Measurements from ENCODE around the gene TLR10. TPM values are rescaled to one million over a fixed set of nuclear protein-coding genes. Genes with fewer than 3 reads are reported as not detected.
"Not testable (repeated sequence)": the region's sequence is repeated elsewhere in the genome, so short reads cannot be mapped to it uniquely, and the experiment has no call there.

TLR10 gene
- total RNA-seq, 2 experiments from 2014 or later: 0.25 to 0.26 TPM

- H3K9me3 Mint-ChIP-seq; ATAC-seq (ENCODE audit: low read depth); POLR2A ChIA-PET; H3K27ac Mint-ChIP-seq; H3K27me3 Mint-ChIP-seq; H3K4me3 Mint-ChIP-seq; DNase-seq: not testable (repeated sequence)
- Mint-ChIP-seq H3K4me1 (peaks cover 23% of the 10 kb centered on the region), H3K36me3 (peaks cover 15% of the 10 kb centered on the region)
These were observed 24.7 kb upstream of the TLR10 start for GRCh38 chr4:38807462-38807861.

- not testable (repeated sequence) for H3K27me3 Mint-ChIP-seq; H3K9me3 Mint-ChIP-seq; DNase-seq; ATAC-seq (ENCODE audit: low read depth); H3K27ac Mint-ChIP-seq
- H3K4me1 Mint-ChIP-seq: peaks cover 23% of the 10 kb centered on the region
- peaks cover 22% of the 10 kb centered on the region for H3K36me3 Mint-ChIP-seq
- POLR2A ChIA-PET: interaction anchor here (1.2 kb wide), 1 partner anchor 15 kb away, joined by 5 read pairs; no protein-coding TSS in a partner anchor
- peak overlapping the region; percentile 99 for H3K4me3 Mint-ChIP-seq
These were observed 23.5 kb upstream of the TLR10 start for GRCh38 chr4:38806251-38806650.

- POLR2A ChIA-PET: interaction anchor here (1.2 to 1.3 kb wide), 2 partner anchors 14 to 53 kb away, joined by 5 read pairs; no protein-coding TSS in a partner anchor
- peaks cover 28% of the 10 kb centered on the region for H3K36me3 Mint-ChIP-seq
These were observed 22.8 kb upstream of the TLR10 start for GRCh38 chr4:38805530-38806145.

GRCh38 chr4:38804654-38805295, 22.0 kb upstream of the TLR10 start, which contains the start of gene TLR1:
TLR1 (minus strand) TSS chr4:38804791; CDS start chr4:38798831, 5,960 bp downstream.
- Mint-ChIP-seq H3K4me1 (peaks cover 23% of the 10 kb centered on the region), H3K4me3 (peak within 1 kb of the TSS; percentile 99), H3K36me3 (peaks cover 37% of the 10 kb centered on the region), H3K27me3 (no peaks in the 10 kb centered on the region), H3K27ac (peak within 1 kb of the TSS; percentile 97), H3K9me3 (peaks cover 9% of the 10 kb centered on the region)
- DNase-seq (no peak), ATAC-seq (ENCODE audit: low read depth) (peak; percentile 59)
- POLR2A ChIA-PET: interaction anchor here (0.6 to 1.5 kb wide), 6 partner anchors 14 to 297 kb away, joined by 3 to 7 read pairs (median 4); partner anchors contain the start of gene FAM114A1

More at GRCh38 chr4:38805530-38806145, 22.8 kb upstream of the TLR10 start:
- Mint-ChIP-seq H3K27ac (peak overlapping the region; percentile 97), H3K4me3 (peak overlapping the region; percentile 99), H3K4me1 (peaks cover 23% of the 10 kb centered on the region), H3K9me3 (peaks cover 3% of the 10 kb centered on the region), H3K27me3 (no peaks in the 10 kb centered on the region)
- ATAC-seq (ENCODE audit: low read depth) (peak; percentile 12), DNase-seq (no peak)

- peak overlapping the region; percentile 99 for H3K4me3 Mint-ChIP-seq
- peaks cover 44% of the 10 kb centered on the region for H3K36me3 Mint-ChIP-seq
- H3K27me3 Mint-ChIP-seq: no peaks in the 10 kb centered on the region
- H3K9me3 Mint-ChIP-seq: peaks cover 13% of the 10 kb centered on the region
- ATAC-seq (ENCODE audit: low read depth): peak; percentile 48
- no peak for DNase-seq
- POLR2A ChIA-PET: interaction anchor here (0.6 to 1.5 kb wide), 8 partner anchors 13 to 966 kb away, joined by 3 to 7 read pairs (median 4); partner anchors contain the start of gene FAM114A1
- H3K27ac Mint-ChIP-seq: peak overlapping the region; percentile 97
- H3K4me1 Mint-ChIP-seq: peaks cover 23% of the 10 kb centered on the region
These were observed 21.3 kb upstream of the TLR10 start for GRCh38 chr4:38803833-38804653.

GRCh38 chr4:38802561-38803355, 20.0 kb upstream of the TLR10 start:
- no peak for DNase-seq
- H3K36me3 Mint-ChIP-seq: peaks cover 54% of the 10 kb centered on the region
- H3K27ac Mint-ChIP-seq: no peak overlapping the region
- ATAC-seq (ENCODE audit: low read depth): no peak
- peaks cover 14% of the 10 kb centered on the region for H3K9me3 Mint-ChIP-seq
- peak overlapping the region; percentile 99 for H3K4me3 Mint-ChIP-seq
- peaks cover 23% of the 10 kb centered on the region for H3K4me1 Mint-ChIP-seq
- POLR2A ChIA-PET: interaction anchor here (1.5 kb wide), 1 partner anchor 12 kb away, joined by 7 read pairs; no protein-coding TSS in a partner anchor
- H3K27me3 Mint-ChIP-seq: no peaks in the 10 kb centered on the region

GRCh38 chr4:38800961-38801450, 18.2 kb upstream of the TLR10 start:
- no peaks in the 10 kb centered on the region for H3K27me3 Mint-ChIP-seq
- POLR2A ChIA-PET: no interaction called here
- peaks cover 18% of the 10 kb centered on the region for H3K9me3 Mint-ChIP-seq
- peaks cover 65% of the 10 kb centered on the region for H3K36me3 Mint-ChIP-seq
- DNase-seq (no peak), ATAC-seq (ENCODE audit: low read depth) (no peak)
- H3K4me3 Mint-ChIP-seq: no peak overlapping the region
- peaks cover 23% of the 10 kb centered on the region for H3K4me1 Mint-ChIP-seq
- H3K27ac Mint-ChIP-seq: no peak overlapping the region

GRCh38 chr4:38800366-38800765, 17.6 kb upstream of the TLR10 start:
- no peak for ATAC-seq (ENCODE audit: low read depth)
- Mint-ChIP-seq H3K27ac (no peak overlapping the region), H3K36me3 (peaks cover 72% of the 10 kb centered on the region)

GRCh38 chr4:38795087-38795486, 12.3 kb upstream of the TLR10 start:
- ATAC-seq (ENCODE audit: low read depth) (no peak), DNase-seq (no peak)
- peaks cover 65% of the 10 kb centered on the region for H3K36me3 Mint-ChIP-seq
- H3K4me1 Mint-ChIP-seq: peaks cover 14% of the 10 kb centered on the region
- H3K27me3 Mint-ChIP-seq: no peaks in the 10 kb centered on the region
- peaks cover 23% of the 10 kb centered on the region for H3K9me3 Mint-ChIP-seq
- no peak overlapping the region for H3K4me3 Mint-ChIP-seq
- POLR2A ChIA-PET: no interaction called here
- H3K27ac Mint-ChIP-seq: no peak overlapping the region

More at GRCh38 chr4:38800366-38800765, 17.6 kb upstream of the TLR10 start:
- H3K4me1 Mint-ChIP-seq: peaks cover 17% of the 10 kb centered on the region
- peaks cover 20% of the 10 kb centered on the region for H3K9me3 Mint-ChIP-seq
- no peaks in the 10 kb centered on the region for H3K27me3 Mint-ChIP-seq
- no peak overlapping the region for H3K4me3 Mint-ChIP-seq
- POLR2A ChIA-PET: no interaction called here
- no peak for DNase-seq

- Mint-ChIP-seq H3K4me1 (peaks cover 15% of the 10 kb centered on the region), H3K36me3 (peaks cover 59% of the 10 kb centered on the region), H3K4me3 (no peak overlapping the region), H3K27me3 (no peaks in the 10 kb centered on the region), H3K9me3 (peaks cover 19% of the 10 kb centered on the region), H3K27ac (no peak overlapping the region)
- DNase-seq (no peak), ATAC-seq (ENCODE audit: low read depth) (no peak)
- POLR2A ChIA-PET: no interaction called here
These were observed 11.3 kb upstream of the TLR10 start for GRCh38 chr4:38794051-38794450.

- peaks cover 38% of the 10 kb centered on the region for H3K36me3 Mint-ChIP-seq
- H3K4me1 Mint-ChIP-seq: peaks cover 17% of the 10 kb centered on the region
- ATAC-seq (ENCODE audit: low read depth) (peak; percentile 45), DNase-seq (no peak)
- peak overlapping the region; percentile 77 for H3K27ac Mint-ChIP-seq
- H3K4me3 Mint-ChIP-seq: peak overlapping the region; percentile 50
- H3K27me3 Mint-ChIP-seq: peaks cover 1% of the 10 kb centered on the region
- POLR2A ChIA-PET: interaction anchor here (0.6 to 2.0 kb wide), 3 partner anchors 9 to 15 kb away, joined by 3 to 7 read pairs (median 5); partner anchors contain the start of gene TLR1
- peaks cover 15% of the 10 kb centered on the region for H3K9me3 Mint-ChIP-seq
These were observed 8.2 kb upstream of the TLR10 start for GRCh38 chr4:38791010-38791409.

- Mint-ChIP-seq H3K36me3 (peaks cover 14% of the 10 kb centered on the region), H3K9me3 (peaks cover 6% of the 10 kb centered on the region), H3K27ac (no peak overlapping the region), H3K4me1 (peaks cover 17% of the 10 kb centered on the region), H3K27me3 (peaks cover 1% of the 10 kb centered on the region), H3K4me3 (no peak overlapping the region)
- DNase-seq (no peak), ATAC-seq (ENCODE audit: low read depth) (no peak)
- POLR2A ChIA-PET: no interaction called here
These were observed 5.5 kb upstream of the TLR10 start for GRCh38 chr4:38788317-38788716.

Data from activated naive CD8-positive, alpha-beta T cell treated with anti-CD3 and anti-CD28 coated beads, Interleukin-2, amount 10 ng/mL, durations not matched to agents 7 days and 5 days (primary cell).